K562 (cell line): ENCODE measurements around the gene PLCB4.

Source experiments
- CAMTA2 ChIP-seq: fragments of 250-450 bp; sonication (Bioruptor Pico); conservative IDR thresholded peaks from 2 replicates; pipeline ENCODE4 v1.5.1; 2022
- CHD4 ChIP-seq: fragments of 200-600 bp; sonication (generic); IDR thresholded peaks from 3 replicates; pipeline ENCODE4 v1.6.1; 2012; ENCODE audit warnings: low read depth, mild to moderate bottlenecking, mixed read lengths, low read length, inconsistent platforms; ENCODE audit not compliant: insufficient read depth, insufficient replicate concordance, poor library complexity, severe bottlenecking
- CREB1 ChIP-seq, 2 experiments: sonication (generic) in 1 of 2; formaldehyde crosslinking in 1 of 2; IDR thresholded peaks; 2 replicates each; pipeline versions ENCODE4 v1.6.1 to v1.8.0; 2012 to 2022; ENCODE audit warnings: inconsistent platforms in 1 of 2, mild to moderate bottlenecking in 1 of 2, missing genetic modification reagents in 1 of 2, moderate library complexity in 1 of 2
- ELF1 ChIP-seq: fragments of 200-800 bp; sonication (Bioruptor generic); IDR thresholded peaks from 2 replicates; pipeline ENCODE4 v1.6.1; 2016; ENCODE audit warnings: missing genetic modification characterization, missing compliant biosample characterization
- EP300 ChIP-seq: IDR thresholded peaks from 2 replicates; pipeline ENCODE4 v1.6.1; 2012; ENCODE audit warnings: low read length, improper control_type of control experiment
- GTF2F1 ChIP-seq: IDR thresholded peaks from 2 replicates; pipeline ENCODE4 v1.6.1; 2011; ENCODE audit warnings: low read depth, low read length, improper control_type of control experiment
- POLR2A ChIP-seq: fragments of 450-650 bp; conservative IDR thresholded peaks from 2 replicates; pipeline ENCODE4 v1.6.1; 2016
- RBM17 ChIP-seq: fragments of 200-400 bp; formaldehyde crosslinking; IDR thresholded peaks from 2 replicates; pipeline ENCODE4 v1.6.1; 2017; ENCODE audit warnings: low read depth, mild to moderate bottlenecking, low read length, borderline replicate concordance
- ZBTB17 ChIP-seq: fragments of 450-650 bp; formaldehyde crosslinking; IDR thresholded peaks from 2 replicates; pipeline ENCODE4 v1.4.0; 2020; ENCODE audit warnings: mild to moderate bottlenecking
- ZNF717 ChIP-seq: fragments of 250-450 bp; sonication (Bioruptor Pico); IDR thresholded peaks from 2 replicates; pipeline ENCODE4 v1.5.0; 2021
- TF ChIP-seq, protein P1 (sequence below), 3 experiments: IDR thresholded peaks in 2 of 3; conservative IDR thresholded peaks in 1 of 3; 2 replicates each; pipeline ENCODE4 v1.5.1; 2011 to 2012; ENCODE audit warnings: low read length in 3 of 3, mild to moderate bottlenecking in 3 of 3, control low read depth in 2 of 3, improper control_type of control experiment in 1 of 3, inconsistent platforms in 1 of 3, low read depth in 1 of 3, mixed read lengths in 1 of 3, moderate library complexity in 1 of 3; ENCODE audit not compliant: insufficient read depth in 2 of 3
- TF ChIP-seq, protein P2 (sequence below): sonication (generic); formaldehyde crosslinking; IDR thresholded peaks from 2 replicates; pipeline ENCODE4 v1.8.1; 2023; ENCODE audit warnings: mild to moderate bottlenecking, missing genetic modification reagents
- TF ChIP-seq, protein P3 (sequence below): fragments of 450-650 bp; IDR thresholded peaks from 2 replicates; pipeline ENCODE4 v1.7.1; 2018; ENCODE audit warnings: mild to moderate bottlenecking, low read depth; ENCODE audit not compliant: partially characterized antibody
- TF ChIP-seq, protein P4 (sequence below), 2 experiments: fragments of 450-650 bp in 1 of 2; sonication (generic) in 1 of 2; formaldehyde crosslinking in 1 of 2; IDR thresholded peaks in 1 of 2; conservative IDR thresholded peaks in 1 of 2; 2 replicates each; pipeline versions ENCODE4 v1.6.1 to v1.8.1; 2016 to 2023; ENCODE audit warnings: mild to moderate bottlenecking in 2 of 2, moderate library complexity in 2 of 2, inconsistent platforms in 1 of 2, missing genetic modification reagents in 1 of 2

DNA sequence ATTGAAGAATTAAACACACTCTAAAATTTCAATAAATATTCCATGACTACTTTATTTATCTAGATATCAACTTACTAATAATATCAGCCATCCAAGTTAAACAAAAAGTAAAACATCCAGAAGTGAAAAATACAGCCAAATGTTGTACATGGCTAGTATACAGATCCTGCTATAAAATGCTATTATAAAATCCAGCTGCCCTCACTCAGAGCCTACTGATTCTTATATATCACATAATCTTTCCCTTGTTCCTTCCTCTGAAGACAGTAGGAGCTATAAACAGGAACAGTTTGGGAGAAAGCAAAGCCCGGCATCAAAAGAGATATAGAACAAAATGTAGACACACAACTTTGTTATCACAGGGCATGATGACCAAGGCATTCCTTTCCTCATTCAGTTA, 212.9 kb downstream of the PLCB4 start:
- TF ChIP-seq POLR2A (no peak), CAMTA2 (CRISPR knock-in tag) (no peak), RBM17 (no peak), EP300 (no peak), CHD4 (no peak), ZNF717 (CRISPR knock-in tag) (no peak), ELF1 (tag) (no peak), CREB1 (IDR thresholded peaks at IDR 0.05) (no peak), CREB1 (CRISPR knock-in tag; IDR thresholded peaks at IDR 0.05) (no peak), GTF2F1 (no peak), ZBTB17 (no peak)
- TF ChIP-seq, protein P1, sequence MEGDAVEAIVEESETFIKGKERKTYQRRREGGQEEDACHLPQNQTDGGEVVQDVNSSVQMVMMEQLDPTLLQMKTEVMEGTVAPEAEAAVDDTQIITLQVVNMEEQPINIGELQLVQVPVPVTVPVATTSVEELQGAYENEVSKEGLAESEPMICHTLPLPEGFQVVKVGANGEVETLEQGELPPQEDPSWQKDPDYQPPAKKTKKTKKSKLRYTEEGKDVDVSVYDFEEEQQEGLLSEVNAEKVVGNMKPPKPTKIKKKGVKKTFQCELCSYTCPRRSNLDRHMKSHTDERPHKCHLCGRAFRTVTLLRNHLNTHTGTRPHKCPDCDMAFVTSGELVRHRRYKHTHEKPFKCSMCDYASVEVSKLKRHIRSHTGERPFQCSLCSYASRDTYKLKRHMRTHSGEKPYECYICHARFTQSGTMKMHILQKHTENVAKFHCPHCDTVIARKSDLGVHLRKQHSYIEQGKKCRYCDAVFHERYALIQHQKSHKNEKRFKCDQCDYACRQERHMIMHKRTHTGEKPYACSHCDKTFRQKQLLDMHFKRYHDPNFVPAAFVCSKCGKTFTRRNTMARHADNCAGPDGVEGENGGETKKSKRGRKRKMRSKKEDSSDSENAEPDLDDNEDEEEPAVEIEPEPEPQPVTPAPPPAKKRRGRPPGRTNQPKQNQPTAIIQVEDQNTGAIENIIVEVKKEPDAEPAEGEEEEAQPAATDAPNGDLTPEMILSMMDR (IDR thresholded peaks at IDR 0.05 in 2 of 3, conservative IDR thresholded peaks at IDR 0.05 in 1 of 3; ENCODE audit: insufficient read depth in 2 of 3, low read depth in 1 of 3, low read length in 3 of 3) = no peak
- TF ChIP-seq, protein P2, sequence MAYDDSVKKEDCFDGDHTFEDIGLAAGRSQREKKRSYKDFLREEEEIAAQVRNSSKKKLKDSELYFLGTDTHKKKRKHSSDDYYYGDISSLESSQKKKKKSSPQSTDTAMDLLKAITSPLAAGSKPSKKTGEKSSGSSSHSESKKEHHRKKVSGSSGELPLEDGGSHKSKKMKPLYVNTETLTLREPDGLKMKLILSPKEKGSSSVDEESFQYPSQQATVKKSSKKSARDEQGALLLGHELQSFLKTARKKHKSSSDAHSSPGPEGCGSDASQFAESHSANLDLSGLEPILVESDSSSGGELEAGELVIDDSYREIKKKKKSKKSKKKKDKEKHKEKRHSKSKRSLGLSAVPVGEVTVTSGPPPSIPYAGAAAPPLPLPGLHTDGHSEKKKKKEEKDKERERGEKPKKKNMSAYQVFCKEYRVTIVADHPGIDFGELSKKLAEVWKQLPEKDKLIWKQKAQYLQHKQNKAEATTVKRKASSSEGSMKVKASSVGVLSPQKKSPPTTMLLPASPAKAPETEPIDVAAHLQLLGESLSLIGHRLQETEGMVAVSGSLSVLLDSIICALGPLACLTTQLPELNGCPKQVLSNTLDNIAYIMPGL (CRISPR knock-in tag) = no peak
- TF ChIP-seq, protein P3, sequence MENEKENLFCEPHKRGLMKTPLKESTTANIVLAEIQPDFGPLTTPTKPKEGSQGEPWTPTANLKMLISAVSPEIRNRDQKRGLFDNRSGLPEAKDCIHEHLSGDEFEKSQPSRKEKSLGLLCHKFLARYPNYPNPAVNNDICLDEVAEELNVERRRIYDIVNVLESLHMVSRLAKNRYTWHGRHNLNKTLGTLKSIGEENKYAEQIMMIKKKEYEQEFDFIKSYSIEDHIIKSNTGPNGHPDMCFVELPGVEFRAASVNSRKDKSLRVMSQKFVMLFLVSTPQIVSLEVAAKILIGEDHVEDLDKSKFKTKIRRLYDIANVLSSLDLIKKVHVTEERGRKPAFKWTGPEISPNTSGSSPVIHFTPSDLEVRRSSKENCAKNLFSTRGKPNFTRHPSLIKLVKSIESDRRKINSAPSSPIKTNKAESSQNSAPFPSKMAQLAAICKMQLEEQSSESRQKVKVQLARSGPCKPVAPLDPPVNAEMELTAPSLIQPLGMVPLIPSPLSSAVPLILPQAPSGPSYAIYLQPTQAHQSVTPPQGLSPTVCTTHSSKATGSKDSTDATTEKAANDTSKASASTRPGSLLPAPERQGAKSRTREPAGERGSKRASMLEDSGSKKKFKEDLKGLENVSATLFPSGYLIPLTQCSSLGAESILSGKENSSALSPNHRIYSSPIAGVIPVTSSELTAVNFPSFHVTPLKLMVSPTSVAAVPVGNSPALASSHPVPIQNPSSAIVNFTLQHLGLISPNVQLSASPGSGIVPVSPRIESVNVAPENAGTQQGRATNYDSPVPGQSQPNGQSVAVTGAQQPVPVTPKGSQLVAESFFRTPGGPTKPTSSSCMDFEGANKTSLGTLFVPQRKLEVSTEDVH = no peak
- TF ChIP-seq, protein P4, sequence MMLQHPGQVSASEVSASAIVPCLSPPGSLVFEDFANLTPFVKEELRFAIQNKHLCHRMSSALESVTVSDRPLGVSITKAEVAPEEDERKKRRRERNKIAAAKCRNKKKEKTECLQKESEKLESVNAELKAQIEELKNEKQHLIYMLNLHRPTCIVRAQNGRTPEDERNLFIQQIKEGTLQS (IDR thresholded peaks at IDR 0.05) = no peak
- TF ChIP-seq, protein P4 (CRISPR knock-in tag; conservative IDR thresholded peaks at IDR 0.05) = no peak
